BLaER1 (cell line): Measurements from ENCODE around the gene OCA2.

Experiments
- H3K27ac ChIP-seq: shearing (Covaris generic); formaldehyde crosslinking; 2 replicates; pipeline ENCODE4 v1.8.1; 2022
- H3K27me3 ChIP-seq: shearing (Covaris generic); formaldehyde crosslinking; 2 replicates; pipeline ENCODE4 v1.8.1; 2022
- H3K36me3 ChIP-seq: shearing (Covaris generic); formaldehyde crosslinking; 2 replicates; pipeline ENCODE4 v1.8.1; 2022
- H3K4me1 ChIP-seq: shearing (Covaris generic); formaldehyde crosslinking; 2 replicates; pipeline ENCODE4 v1.8.1; 2022
- H3K4me2 ChIP-seq: shearing (Covaris generic); formaldehyde crosslinking; 2 replicates; pipeline ENCODE4 v1.8.1; 2022
- H3K4me3 ChIP-seq: shearing (Covaris generic); formaldehyde crosslinking; 2 replicates; pipeline ENCODE4 v1.8.1; 2022
- H3K9ac ChIP-seq: shearing (Covaris generic); formaldehyde crosslinking; 2 replicates; pipeline ENCODE4 v1.8.1; 2022
- H3K9me3 ChIP-seq: shearing (Covaris generic); formaldehyde crosslinking; 2 replicates; pipeline ENCODE4 v1.8.1; 2022
- H4K20me1 ChIP-seq: shearing (Covaris generic); formaldehyde crosslinking; 2 replicates; pipeline ENCODE4 v1.8.1; 2022
- Cebpa-rat ChIP-seq: shearing (Covaris generic); IDR thresholded peaks from 2 replicates; pipeline ENCODE4 v1.8.1; 2022

The OCA2 gene

GRCh38 chr15:27833178-27833577, 265.9 kb downstream of the OCA2 start:
- H3K36me3 ChIP-seq: no peaks in the 10 kb centered on the region
- no peak overlapping the region for H3K27ac ChIP-seq
- H3K4me1 ChIP-seq: peaks cover 23% of the 10 kb centered on the region
- H4K20me1 ChIP-seq: no peaks in the 10 kb centered on the region
- no peak overlapping the region for H3K4me3 ChIP-seq
- H3K9me3 ChIP-seq: no peaks in the 10 kb centered on the region
- no peak overlapping the region for H3K4me2 ChIP-seq
- no peaks in the 10 kb centered on the region for H3K27me3 ChIP-seq
- H3K9ac ChIP-seq: no peak overlapping the region
- TF ChIP-seq Cebpa-rat: no peak

DNA sequence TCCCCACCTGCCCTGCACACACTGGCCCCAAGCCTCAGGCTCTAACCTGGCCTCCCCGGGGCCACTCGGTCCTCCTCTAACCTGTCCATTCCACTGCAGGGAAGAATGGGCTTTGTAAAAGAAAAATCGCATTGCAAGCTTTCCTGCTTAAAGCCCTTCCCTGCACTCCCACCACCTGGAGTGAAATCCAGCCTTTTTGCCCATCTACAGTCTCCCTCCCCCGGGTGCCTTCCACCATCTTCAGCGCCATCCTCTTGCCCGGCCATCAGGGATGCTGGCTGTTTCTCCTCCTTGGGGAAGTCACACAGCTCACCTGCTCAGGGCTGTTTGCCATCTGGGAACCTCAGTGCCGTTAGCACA, 266.9 kb downstream of the OCA2 start:
- Histone ChIP-seq H3K27me3 (no peaks in the 10 kb centered on the region), H3K36me3 (no peaks in the 10 kb centered on the region), H3K4me2 (no peak overlapping the region), H3K9ac (no peak overlapping the region), H3K27ac (no peak overlapping the region), H3K9me3 (no peaks in the 10 kb centered on the region), H3K4me3 (no peak overlapping the region), H4K20me1 (no peaks in the 10 kb centered on the region), H3K4me1 (peaks cover 14% of the 10 kb centered on the region)
- TF ChIP-seq Cebpa-rat: no peak

GRCh38 chr15:27831384-27832236, 267.5 kb downstream of the OCA2 start:
- no peak overlapping the region for H3K4me3 ChIP-seq
- TF ChIP-seq Cebpa-rat: no peak
- H3K36me3 ChIP-seq: no peaks in the 10 kb centered on the region
- H3K27ac ChIP-seq: no peak overlapping the region
- H3K27me3 ChIP-seq: no peaks in the 10 kb centered on the region
- H3K4me2 ChIP-seq: no peak overlapping the region
- no peaks in the 10 kb centered on the region for H3K9me3 ChIP-seq
- no peaks in the 10 kb centered on the region for H4K20me1 ChIP-seq
- H3K4me1 ChIP-seq: peaks cover 8% of the 10 kb centered on the region
- no peak overlapping the region for H3K9ac ChIP-seq

DNA sequence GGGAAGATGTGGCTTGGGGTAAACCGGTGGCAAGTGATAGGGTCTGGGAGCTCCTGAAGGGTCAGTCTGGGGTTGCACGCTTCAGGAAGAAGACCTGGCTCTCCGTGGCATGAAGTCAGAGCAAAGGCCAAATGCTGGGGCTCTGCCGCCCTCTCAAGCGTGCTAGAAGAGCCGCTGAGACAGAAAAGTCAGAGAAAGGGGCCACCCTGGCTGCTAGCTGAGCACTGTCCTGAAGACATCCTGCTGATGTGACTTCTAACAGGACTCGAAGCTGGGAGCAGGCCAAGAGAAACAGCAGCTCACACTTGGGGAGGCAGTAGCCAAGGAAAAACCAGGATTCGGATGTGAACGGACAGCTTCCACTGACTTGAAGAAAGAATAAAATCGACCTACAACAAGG, 270.4 kb downstream of the OCA2 start:
- Histone ChIP-seq H3K9me3 (no peaks in the 10 kb centered on the region), H3K36me3 (no peaks in the 10 kb centered on the region), H3K9ac (no peak overlapping the region), H3K27me3 (no peaks in the 10 kb centered on the region), H3K27ac (no peak overlapping the region), H4K20me1 (no peaks in the 10 kb centered on the region), H3K4me2 (no peak overlapping the region), H3K4me3 (no peak overlapping the region), H3K4me1 (no peaks in the 10 kb centered on the region)
- TF ChIP-seq Cebpa-rat: no peak

- Histone ChIP-seq H3K9me3 (no peaks in the 10 kb centered on the region), H4K20me1 (no peaks in the 10 kb centered on the region), H3K9ac (no peak overlapping the region), H3K4me3 (no peak overlapping the region), H3K4me1 (no peaks in the 10 kb centered on the region), H3K27me3 (no peaks in the 10 kb centered on the region), H3K36me3 (no peaks in the 10 kb centered on the region), H3K4me2 (no peak overlapping the region), H3K27ac (no peak overlapping the region)
- TF ChIP-seq Cebpa-rat: no peak
Observed at GRCh38 chr15:27826902-27827714, 272.0 kb downstream of the OCA2 start.

DNA sequence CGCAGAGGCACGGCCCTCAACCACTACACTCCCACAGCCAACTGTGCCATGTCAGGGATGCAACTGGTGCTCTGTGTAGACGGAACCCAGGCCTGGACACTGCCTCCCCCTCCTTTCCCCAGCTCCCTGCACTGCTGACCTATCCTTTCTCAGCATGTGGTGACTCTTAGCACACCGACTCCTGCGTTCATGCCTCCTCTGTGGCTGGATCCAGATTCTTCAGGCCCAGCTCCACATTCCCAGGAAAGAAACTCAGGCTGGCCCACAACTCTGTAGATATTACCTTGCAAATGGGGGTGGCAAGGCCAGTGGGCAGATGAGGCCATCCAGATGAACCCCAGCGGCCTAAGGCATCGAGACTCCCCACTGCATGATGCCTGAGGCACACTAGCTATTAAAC, 272.7 kb downstream of the OCA2 start:
- Histone ChIP-seq H3K4me2 (no peak overlapping the region), H3K4me1 (no peaks in the 10 kb centered on the region), H3K36me3 (no peaks in the 10 kb centered on the region), H3K4me3 (no peak overlapping the region), H3K27me3 (no peaks in the 10 kb centered on the region), H3K9ac (no peak overlapping the region), H3K9me3 (no peaks in the 10 kb centered on the region), H3K27ac (no peak overlapping the region), H4K20me1 (no peaks in the 10 kb centered on the region)
- no peak for TF ChIP-seq Cebpa-rat

DNA sequence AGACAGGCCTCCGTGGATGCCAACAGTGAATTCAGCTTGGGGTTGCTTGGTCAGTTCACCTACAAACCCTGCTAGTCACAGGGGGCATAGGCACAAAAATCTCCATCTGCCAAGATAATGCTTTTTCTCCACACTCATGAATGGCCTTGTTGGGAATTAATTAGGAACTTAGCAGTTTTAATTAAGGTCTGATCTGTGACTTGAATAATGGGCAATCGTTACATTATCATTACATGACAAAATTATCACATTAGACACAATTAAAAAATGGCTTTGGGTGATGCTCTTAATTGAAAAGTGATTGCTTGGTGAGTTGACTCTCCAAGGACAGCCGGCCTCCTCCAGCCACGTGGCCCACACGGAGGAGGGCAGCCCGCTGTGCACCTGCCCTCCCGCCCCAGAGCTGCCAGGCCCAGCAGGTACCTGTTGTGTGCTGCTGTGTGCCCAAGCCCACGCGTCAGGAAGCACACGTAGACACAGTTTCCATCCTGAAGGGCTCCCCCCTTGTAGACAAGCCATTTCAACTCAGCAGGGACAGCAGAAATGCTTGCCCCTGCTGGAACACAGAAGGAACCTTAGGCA, 274.2 kb downstream of the OCA2 start:
- Histone ChIP-seq H4K20me1 (no peaks in the 10 kb centered on the region), H3K27ac (no peak overlapping the region), H3K36me3 (no peaks in the 10 kb centered on the region), H3K27me3 (no peaks in the 10 kb centered on the region), H3K4me3 (no peak overlapping the region), H3K4me1 (no peaks in the 10 kb centered on the region), H3K9me3 (no peaks in the 10 kb centered on the region), H3K9ac (no peak overlapping the region), H3K4me2 (no peak overlapping the region)
- TF ChIP-seq Cebpa-rat: no peak

DNA sequence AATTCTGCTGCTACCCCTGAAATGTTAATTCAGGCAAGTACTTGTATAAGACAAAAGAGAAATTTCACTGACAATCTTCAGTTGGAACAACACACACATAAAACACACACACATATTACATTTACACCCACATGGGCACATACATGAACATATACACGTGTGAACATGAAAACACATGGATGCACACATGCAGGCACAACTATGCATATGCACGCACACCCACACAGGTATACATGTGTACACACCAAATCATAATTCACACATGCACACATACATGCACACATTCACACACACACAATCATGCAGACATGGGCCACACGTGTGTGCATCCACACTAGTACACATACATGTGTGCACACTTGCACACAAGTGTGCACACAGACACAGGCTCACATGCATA, 277.8 kb downstream of the OCA2 start:
- H4K20me1 ChIP-seq: no peaks in the 10 kb centered on the region
- TF ChIP-seq Cebpa-rat: no peak
- H3K4me1 ChIP-seq: peaks cover 10% of the 10 kb centered on the region
- H3K4me2 ChIP-seq: no peak overlapping the region
- no peaks in the 10 kb centered on the region for H3K27me3 ChIP-seq
- H3K9ac ChIP-seq: no peak overlapping the region
- H3K4me3 ChIP-seq: no peak overlapping the region
- H3K9me3 ChIP-seq: peaks cover 10% of the 10 kb centered on the region
- H3K36me3 ChIP-seq: no peaks in the 10 kb centered on the region
- H3K27ac ChIP-seq: no peak overlapping the region

- H4K20me1 ChIP-seq: no peaks in the 10 kb centered on the region
- H3K9me3 ChIP-seq: peaks cover 10% of the 10 kb centered on the region
- H3K4me2 ChIP-seq: no peak overlapping the region
- no peaks in the 10 kb centered on the region for H3K36me3 ChIP-seq
- no peak overlapping the region for H3K4me3 ChIP-seq
- H3K27ac ChIP-seq: no peak overlapping the region
- TF ChIP-seq Cebpa-rat: no peak
- no peak overlapping the region for H3K9ac ChIP-seq
- H3K4me1 ChIP-seq: peaks cover 10% of the 10 kb centered on the region
- H3K27me3 ChIP-seq: no peaks in the 10 kb centered on the region
Observed at GRCh38 chr15:27820722-27821121, 278.4 kb downstream of the OCA2 start.

- no peak for TF ChIP-seq Cebpa-rat
- H3K4me2 ChIP-seq: no peak overlapping the region
- no peak overlapping the region for H3K9ac ChIP-seq
- no peak overlapping the region for H3K4me3 ChIP-seq
- no peaks in the 10 kb centered on the region for H3K36me3 ChIP-seq
- no peaks in the 10 kb centered on the region for H3K27me3 ChIP-seq
- peaks cover 10% of the 10 kb centered on the region for H3K9me3 ChIP-seq
- H3K4me1 ChIP-seq: peaks cover 10% of the 10 kb centered on the region
- no peaks in the 10 kb centered on the region for H4K20me1 ChIP-seq
- H3K27ac ChIP-seq: no peak overlapping the region
Observed at GRCh38 chr15:27820232-27820631, 278.9 kb downstream of the OCA2 start.
